Vagina (tissue), 2 donors: Measurements from ENCODE around the gene CYP11A1.

ENCODE experiments used
- CTCF ChIP-seq, 3 experiments: fragments of 450-650 bp in 2 of 3; fragments of 200-600 bp in 1 of 3; sonication (generic) in 1 of 3; IDR thresholded peaks; one replicate each; pipeline ENCODE4 v1.5.1; 2017 to 2019; ENCODE audit warnings: antibody characterized with exemption in 3 of 3, mild to moderate bottlenecking in 2 of 3, moderate library complexity in 2 of 3
- POLR2A ChIP-seq, 2 donors: fragments of 450-650 bp; IDR thresholded peaks; one replicate each; pipeline ENCODE4 v1.6.1; 2017; ENCODE audit warnings: antibody characterized with exemption in 2 of 2, mild to moderate bottlenecking in 2 of 2, moderate library complexity in 2 of 2
- POLR2AphosphoS5 ChIP-seq, 2 donors: sonication (generic); formaldehyde crosslinking; IDR thresholded peaks; one replicate each; pipeline ENCODE4 v1.9.0; 2017; ENCODE audit warnings: antibody characterized with exemption in 2 of 2, mild to moderate bottlenecking in 2 of 2, low read depth in 1 of 2; ENCODE audit not compliant: insufficient read depth in 1 of 2

- TF ChIP-seq POLR2AphosphoS5 (IDR thresholded peaks at IDR 0.05; ENCODE audit: insufficient read depth in 1 of 2, low read depth in 1 of 2) (no peak), POLR2A (IDR thresholded peaks at IDR 0.05) (no peak), CTCF (IDR thresholded peaks at IDR 0.05) (no peak)
Observed at GRCh38 chr15:74343127-74343796, 24.2 kb downstream of the CYP11A1 start.
